HG03097 (cell line): Measurements from ENCODE around the gene ACAA2.

Source experiments
- ATAC-seq: cut with Tn5 transposase; IDR thresholded peaks from one replicate; pipeline ENCODE4 v1.9.1; 2021; ENCODE audit not compliant: unreplicated experiment, low FRiP score

ACAA2 gene

GRCh38 chr18:49744376-49745008 is 68.8 kb downstream of the ACAA2 start:
- ATAC-seq = no peak

DNA sequence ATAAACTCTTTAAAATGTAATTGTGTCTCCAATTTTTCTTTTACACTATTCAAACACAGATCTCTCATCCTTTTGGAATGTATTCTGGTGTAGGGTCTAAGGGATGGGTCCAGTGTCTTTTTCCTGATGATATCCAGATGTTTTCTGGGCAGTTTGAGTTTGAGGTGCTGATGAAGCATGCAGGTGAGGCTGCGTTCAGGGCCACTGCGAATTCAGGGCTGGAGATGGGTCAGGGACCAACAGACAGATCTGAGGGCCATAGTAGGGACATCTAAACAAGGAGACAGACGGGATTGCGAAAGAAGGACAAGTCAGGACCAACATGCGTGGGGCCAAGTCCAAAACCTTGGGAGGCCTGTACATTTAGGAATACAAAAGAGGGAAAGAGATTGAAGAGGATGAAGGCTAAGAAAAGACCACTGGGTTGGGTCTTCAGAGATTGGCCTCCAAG is 70.2 kb downstream of the ACAA2 start:
- no peak for ATAC-seq

GRCh38 chr18:49742316-49743116 is 70.8 kb downstream of the ACAA2 start:
- no peak for ATAC-seq

GRCh38 chr18:49739275-49739674 is 74.1 kb downstream of the ACAA2 start:
- no peak for ATAC-seq

DNA sequence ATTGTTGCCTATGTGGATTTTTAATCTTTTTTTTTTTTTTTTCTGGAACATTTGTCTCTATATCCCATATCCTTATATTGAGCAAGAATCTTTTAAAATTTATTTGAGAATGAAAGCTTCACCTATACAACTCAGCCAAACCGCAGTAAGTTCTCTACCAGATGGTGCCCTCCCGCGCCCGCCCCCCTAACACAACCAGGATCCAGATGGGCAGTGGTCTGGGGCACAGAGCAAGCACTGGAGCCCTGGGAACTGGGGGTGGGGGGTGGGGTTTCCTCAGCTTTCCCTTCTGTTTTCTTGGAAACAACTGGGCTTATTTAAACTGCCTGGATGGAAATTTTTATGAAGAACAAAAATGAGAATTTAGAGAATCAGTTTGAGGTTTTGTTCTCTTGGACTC is 74.6 kb downstream of the ACAA2 start:
- ATAC-seq = no peak

DNA sequence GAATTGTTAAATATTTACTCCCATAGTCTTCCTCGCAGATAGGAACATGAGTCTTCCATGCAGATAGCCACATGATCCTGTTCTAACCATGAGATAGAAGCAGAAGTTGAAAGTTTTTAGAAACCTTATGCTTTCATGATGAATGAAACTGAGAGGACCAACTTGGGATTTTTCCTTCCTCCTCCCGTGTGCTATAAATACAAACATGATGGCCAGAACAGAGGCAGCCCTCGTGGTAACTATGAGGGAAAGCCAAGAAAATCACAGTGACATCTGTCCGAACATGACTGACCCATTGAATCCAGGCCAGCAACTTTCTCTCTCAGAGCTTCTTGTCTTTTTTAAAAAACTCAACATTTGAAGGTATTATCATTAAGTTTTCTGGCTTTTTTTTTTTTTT is 78.5 kb downstream of the ACAA2 start:
- ATAC-seq = no peak

- no peak for ATAC-seq
Observed at GRCh38 chr18:49733896-49734585, 79.3 kb downstream of the ACAA2 start.

GRCh38 chr18:49733321-49733720 is 80.0 kb downstream of the ACAA2 start:
- ATAC-seq = no peak
